Erythroblast (primary cell): ENCODE data around the gene CEP20.

Experiments used
- DNase-seq, 2 experiments: peaks; one replicate each; lab custom pipeline; 2025; lab: John Stamatoyannopoulos, UW
- GATA1 ChIP-seq: IDR thresholded peaks from 2 replicates; pipeline ENCODE4 v1.6.1; 2011; ENCODE audit warnings: low read depth, mild to moderate bottlenecking, control low read depth, low read length, moderate library complexity
- POLR2A ChIP-seq: IDR thresholded peaks from 2 replicates; pipeline ENCODE4 v1.6.1; 2011; ENCODE audit warnings: mild to moderate bottlenecking, low read length

The CEP20 gene

GRCh38 chr16:15885560-15886001 lies 2.8 kb downstream of the CEP20 start:
- no peak for TF ChIP-seq POLR2A
- TF ChIP-seq GATA1, result no peak
- DNase-seq, result peak; percentile 91 to 92

GRCh38 chr16:15882563-15882962 lies 5.8 kb downstream of the CEP20 start:
- TF ChIP-seq POLR2A (no peak), GATA1 (no peak)
- no peak for DNase-seq

GRCh38 chr16:15881794-15882379 lies 6.5 kb downstream of the CEP20 start:
- no peak for TF ChIP-seq GATA1
- TF ChIP-seq POLR2A, result no peak
- DNase-seq, result peak in 1 of 2 experiments; percentile 18

GRCh38 chr16:15880434-15881308 lies 7.7 kb downstream of the CEP20 start:
- no peak for TF ChIP-seq POLR2A
- no peak for TF ChIP-seq GATA1
- no peak for DNase-seq

- DNase-seq, result peak; percentile 72 to 77
Observed at GRCh38 chr16:15879255-15879811, 9.1 kb downstream of the CEP20 start.

GRCh38 chr16:15876503-15876902 lies 11.9 kb downstream of the CEP20 start:
- TF ChIP-seq POLR2A (no peak), GATA1 (no peak)
- no peak for DNase-seq

More at GRCh38 chr16:15879255-15879811, 9.1 kb downstream of the CEP20 start:
- TF ChIP-seq GATA1 (no peak), POLR2A (no peak)

GRCh38 chr16:15874745-15875314 lies 13.6 kb downstream of the CEP20 start:
- DNase-seq, result peak; percentile 44 to 70
- TF ChIP-seq GATA1 (no peak), POLR2A (no peak)

GRCh38 chr16:15873737-15874136 lies 14.7 kb downstream of the CEP20 start:
- TF ChIP-seq POLR2A (no peak), GATA1 (no peak)
- DNase-seq, result no peak

- TF ChIP-seq POLR2A, result no peak
- no peak for TF ChIP-seq GATA1
Observed at GRCh38 chr16:15873301-15873700, 15.1 kb downstream of the CEP20 start.

GRCh38 chr16:15870011-15870410 lies 18.4 kb downstream of the CEP20 start:
- TF ChIP-seq POLR2A (no peak), GATA1 (no peak)
- no peak for DNase-seq

More at GRCh38 chr16:15873301-15873700, 15.1 kb downstream of the CEP20 start:
- DNase-seq, result no peak

GRCh38 chr16:15866451-15866850 lies 22.0 kb downstream of the CEP20 start:
- TF ChIP-seq POLR2A, result no peak
- TF ChIP-seq GATA1, result no peak
- no peak for DNase-seq

- DNase-seq, result no peak
Observed at GRCh38 chr16:15865742-15866141, 22.7 kb downstream of the CEP20 start.

GRCh38 chr16:15864939-15865338 lies 23.5 kb downstream of the CEP20 start:
- TF ChIP-seq POLR2A, result no peak
- no peak for TF ChIP-seq GATA1
- no peak for DNase-seq

More at GRCh38 chr16:15865742-15866141, 22.7 kb downstream of the CEP20 start:
- TF ChIP-seq POLR2A, result no peak
- no peak for TF ChIP-seq GATA1

- TF ChIP-seq GATA1, result no peak
- no peak for TF ChIP-seq POLR2A
- no peak for DNase-seq
Observed at GRCh38 chr16:15861996-15862395, 26.4 kb downstream of the CEP20 start.
